GM12878 (cell line): ENCODE data around the gene WIPF2. TPM values are rescaled to one million over a fixed set of nuclear protein-coding genes. Genes with fewer than 3 reads are reported as not detected.

ENCODE experiments used
- ATF2 ChIP-seq: IDR thresholded peaks from 2 replicates; pipeline ENCODE4 v1.6.1; 2012; ENCODE audit warnings: low read length, inconsistent platforms
- BCL11A ChIP-seq: IDR thresholded peaks from 2 replicates; pipeline ENCODE4 v1.6.1; 2011; ENCODE audit warnings: low read depth, low read length
- CEBPB ChIP-seq, 2 experiments: fragments of 150-350 bp in 1 of 2; IDR thresholded peaks; 2 replicates each; pipeline ENCODE4 v1.6.1; 2012 to 2014; ENCODE audit warnings: low read depth in 2 of 2, low read length in 2 of 2, borderline replicate concordance in 1 of 2, inconsistent platforms in 1 of 2
- HDAC6 ChIP-seq: fragments of 200-600 bp; sonication (generic); IDR thresholded peaks from one replicate; pipeline ENCODE4 v1.8.0; 2017; ENCODE audit warnings: antibody characterized with exemption; ENCODE audit not compliant: unreplicated experiment
- HSF1 ChIP-seq: fragments of 150-350 bp; IDR thresholded peaks from 2 replicates; pipeline ENCODE4 v1.6.1; 2014; ENCODE audit warnings: mild to moderate bottlenecking, low read depth, low read length
- KDM1A ChIP-seq: fragments of 200-600 bp; sonication (generic); IDR thresholded peaks from 2 replicates; pipeline ENCODE4 v1.6.1; 2016; ENCODE audit warnings: borderline replicate concordance
- MEF2B ChIP-seq: fragments of 450-650 bp; IDR thresholded peaks from 2 replicates; pipeline ENCODE4 v1.6.1; 2018; ENCODE audit warnings: mild to moderate bottlenecking, moderate library complexity; ENCODE audit not compliant: partially characterized antibody, poor library complexity, severe bottlenecking
- POLR2AphosphoS5 ChIP-seq: IDR thresholded peaks from 2 replicates; pipeline ENCODE4 v1.6.1; 2011; ENCODE audit warnings: mild to moderate bottlenecking, low read length, inconsistent platforms
- RAD51 ChIP-seq: fragments of 450-650 bp; IDR thresholded peaks from 2 replicates; pipeline ENCODE4 v1.6.1; 2016; ENCODE audit warnings: moderate library complexity, mild to moderate bottlenecking, inconsistent platforms
- RELA ChIP-seq: fragments of 450-650 bp; IDR thresholded peaks from 2 replicates; pipeline ENCODE4 v1.8.0; 2014; ENCODE audit warnings: borderline replicate concordance; ENCODE audit not compliant: partially characterized antibody
- RELB ChIP-seq: fragments of 450-650 bp; IDR thresholded peaks from 2 replicates; pipeline ENCODE4 v1.6.1; 2017; ENCODE audit warnings: low read depth, mild to moderate bottlenecking, moderate library complexity
- TAF1 ChIP-seq: IDR thresholded peaks from 2 replicates; pipeline ENCODE4 v1.6.1; 2011; ENCODE audit warnings: mild to moderate bottlenecking, low read depth, low read length, borderline replicate concordance
- polyA plus RNA-seq, 11 experiments: library from polyadenylated mRNA; depleted of rRNA in 4 of 11; unstranded in 6 of 11; stranded (reverse) in 5 of 11; fragments of >200 nt; fragmentation: Nextera tagmentation in 4 of 11; fragmentation: Illumina TruSeq in 1 of 11; extraction: Ambion mirVana in 4 of 11; extraction: Trizol in 1 of 11; gene quantifications; 1 replicate in 1 of 11; 2 replicates in 10 of 11; pipeline versions ENCODE4 v1.2.1 to v1.2.3, GENCODE V29; 2011 to 2016; ENCODE audit warnings: inconsistent platforms in 2 of 11, missing spikeins in 2 of 11, low read depth in 1 of 11
- total RNA-seq, 4 experiments: library from RNA; depleted of rRNA in 3 of 4; stranded (reverse); fragments of >200 nt in 3 of 4; fragmentation: Illumina TruSeq in 1 of 4; extraction: Trizol in 1 of 4; gene quantifications; 2 replicates each; pipeline versions ENCODE4 v1.2.1 to v1.2.3, GENCODE V29; 2013 to 2021
- TF ChIP-seq, protein P1 (sequence below): fragments of 450-650 bp; IDR thresholded peaks from 2 replicates; pipeline ENCODE4 v1.6.1; 2017; ENCODE audit warnings: mild to moderate bottlenecking, low read depth, inconsistent platforms; ENCODE audit not compliant: poor library complexity, severe bottlenecking
- TF ChIP-seq, protein P2 (sequence below): fragments of 450-650 bp; formaldehyde crosslinking; IDR thresholded peaks from 2 replicates; pipeline ENCODE4 v1.5.0; 2022; ENCODE audit warnings: mild to moderate bottlenecking, missing genetic modification characterization
- TF ChIP-seq, protein P3 (sequence below): IDR thresholded peaks from 2 replicates; pipeline ENCODE4 v1.6.1; 2011; ENCODE audit warnings: mild to moderate bottlenecking, low read depth, low read length, moderate library complexity; ENCODE audit not compliant: insufficient replicate concordance

WIPF2 gene
- total and polyA plus RNA-seq, 10 of the 15 experiments (the other 5 are each of a cell fraction or from before 2014, with no cell fraction given): 4.2 to 20.8 (median 7.1) TPM

DNA sequence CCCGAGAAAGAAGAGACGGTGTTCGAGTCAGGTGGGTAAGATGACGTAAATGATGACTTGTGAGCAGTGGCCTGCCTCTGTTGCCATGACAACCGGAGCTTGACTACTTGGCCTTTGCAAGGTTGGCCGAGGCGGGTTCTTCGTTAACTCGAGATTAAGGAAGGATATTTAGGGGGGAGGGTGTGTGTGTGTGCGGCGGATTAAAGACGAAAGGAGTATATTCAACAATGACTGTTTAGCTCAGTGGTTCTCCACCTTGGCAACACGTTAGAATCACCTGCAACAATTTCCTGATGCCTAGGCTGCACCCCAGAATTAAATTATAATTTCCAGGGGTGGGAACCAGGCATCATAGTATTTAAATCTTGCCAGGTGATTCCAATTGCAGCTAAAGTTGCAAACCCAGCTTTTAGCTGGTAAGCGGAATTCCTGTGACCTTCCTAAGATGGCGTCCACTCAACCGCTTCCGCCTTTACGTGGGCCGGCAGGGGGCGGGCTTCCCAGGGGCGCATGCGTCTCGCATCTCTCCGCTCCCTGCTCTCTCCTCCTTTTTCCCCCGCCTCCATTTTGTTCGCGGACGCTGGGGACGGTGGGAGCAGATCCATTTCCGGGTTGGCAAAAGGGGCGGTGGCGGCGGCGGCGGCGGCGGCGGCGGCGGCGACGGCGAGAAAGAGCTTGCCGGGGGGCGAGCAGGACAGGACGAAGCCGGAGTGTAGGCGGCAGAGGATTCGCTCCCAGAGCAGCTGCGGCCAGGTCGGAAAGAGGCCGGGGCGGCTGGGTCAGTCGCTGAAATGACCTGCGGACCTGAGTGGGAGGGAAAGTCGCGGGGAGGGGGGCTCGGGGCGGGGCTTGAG is at the start of gene WIPF2 (continued):
- TF ChIP-seq, protein P1, sequence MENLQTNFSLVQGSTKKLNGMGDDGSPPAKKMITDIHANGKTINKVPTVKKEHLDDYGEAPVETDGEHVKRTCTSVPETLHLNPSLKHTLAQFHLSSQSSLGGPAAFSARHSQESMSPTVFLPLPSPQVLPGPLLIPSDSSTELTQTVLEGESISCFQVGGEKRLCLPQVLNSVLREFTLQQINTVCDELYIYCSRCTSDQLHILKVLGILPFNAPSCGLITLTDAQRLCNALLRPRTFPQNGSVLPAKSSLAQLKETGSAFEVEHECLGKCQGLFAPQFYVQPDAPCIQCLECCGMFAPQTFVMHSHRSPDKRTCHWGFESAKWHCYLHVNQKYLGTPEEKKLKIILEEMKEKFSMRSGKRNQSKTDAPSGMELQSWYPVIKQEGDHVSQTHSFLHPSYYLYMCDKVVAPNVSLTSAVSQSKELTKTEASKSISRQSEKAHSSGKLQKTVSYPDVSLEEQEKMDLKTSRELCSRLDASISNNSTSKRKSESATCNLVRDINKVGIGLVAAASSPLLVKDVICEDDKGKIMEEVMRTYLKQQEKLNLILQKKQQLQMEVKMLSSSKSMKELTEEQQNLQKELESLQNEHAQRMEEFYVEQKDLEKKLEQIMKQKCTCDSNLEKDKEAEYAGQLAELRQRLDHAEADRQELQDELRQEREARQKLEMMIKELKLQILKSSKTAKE: peak; percentile 26
- TF ChIP-seq KDM1A (no peak), CEBPB (IDR thresholded peaks at IDR 0.05; ENCODE audit: borderline replicate concordance in 1 of 2, low read depth in 2 of 2, low read length in 2 of 2) (no peak), RELB (peak; percentile 62; the same call in 1 of the 2 replicates), HDAC6 (no peak), MEF2B (peak; percentile 65), POLR2AphosphoS5 (peak; percentile 67), ATF2 (peak; percentile 62), RAD51 (peak; percentile 51), RELA (peak; percentile 68), BCL11A (no peak), TAF1 (peak; percentile 45; the same call in 1 of the 2 replicates), HSF1 (no peak)
- TF ChIP-seq, protein P2, sequence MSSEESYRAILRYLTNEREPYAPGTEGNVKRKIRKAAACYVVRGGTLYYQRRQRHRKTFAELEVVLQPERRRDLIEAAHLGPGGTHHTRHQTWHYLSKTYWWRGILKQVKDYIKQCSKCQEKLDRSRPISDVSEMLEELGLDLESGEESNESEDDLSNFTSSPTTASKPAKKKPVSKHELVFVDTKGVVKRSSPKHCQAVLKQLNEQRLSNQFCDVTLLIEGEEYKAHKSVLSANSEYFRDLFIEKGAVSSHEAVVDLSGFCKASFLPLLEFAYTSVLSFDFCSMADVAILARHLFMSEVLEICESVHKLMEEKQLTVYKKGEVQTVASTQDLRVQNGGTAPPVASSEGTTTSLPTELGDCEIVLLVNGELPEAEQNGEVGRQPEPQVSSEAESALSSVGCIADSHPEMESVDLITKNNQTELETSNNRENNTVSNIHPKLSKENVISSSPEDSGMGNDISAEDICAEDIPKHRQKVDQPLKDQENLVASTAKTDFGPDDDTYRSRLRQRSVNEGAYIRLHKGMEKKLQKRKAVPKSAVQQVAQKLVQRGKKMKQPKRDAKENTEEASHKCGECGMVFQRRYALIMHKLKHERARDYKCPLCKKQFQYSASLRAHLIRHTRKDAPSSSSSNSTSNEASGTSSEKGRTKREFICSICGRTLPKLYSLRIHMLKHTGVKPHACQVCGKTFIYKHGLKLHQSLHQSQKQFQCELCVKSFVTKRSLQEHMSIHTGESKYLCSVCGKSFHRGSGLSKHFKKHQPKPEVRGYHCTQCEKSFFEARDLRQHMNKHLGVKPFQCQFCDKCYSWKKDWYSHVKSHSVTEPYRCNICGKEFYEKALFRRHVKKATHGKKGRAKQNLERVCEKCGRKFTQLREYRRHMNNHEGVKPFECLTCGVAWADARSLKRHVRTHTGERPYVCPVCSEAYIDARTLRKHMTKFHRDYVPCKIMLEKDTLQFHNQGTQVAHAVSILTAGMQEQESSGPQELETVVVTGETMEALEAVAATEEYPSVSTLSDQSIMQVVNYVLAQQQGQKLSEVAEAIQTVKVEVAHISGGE (CRISPR knock-in tag): no peak
- TF ChIP-seq, protein P3, sequence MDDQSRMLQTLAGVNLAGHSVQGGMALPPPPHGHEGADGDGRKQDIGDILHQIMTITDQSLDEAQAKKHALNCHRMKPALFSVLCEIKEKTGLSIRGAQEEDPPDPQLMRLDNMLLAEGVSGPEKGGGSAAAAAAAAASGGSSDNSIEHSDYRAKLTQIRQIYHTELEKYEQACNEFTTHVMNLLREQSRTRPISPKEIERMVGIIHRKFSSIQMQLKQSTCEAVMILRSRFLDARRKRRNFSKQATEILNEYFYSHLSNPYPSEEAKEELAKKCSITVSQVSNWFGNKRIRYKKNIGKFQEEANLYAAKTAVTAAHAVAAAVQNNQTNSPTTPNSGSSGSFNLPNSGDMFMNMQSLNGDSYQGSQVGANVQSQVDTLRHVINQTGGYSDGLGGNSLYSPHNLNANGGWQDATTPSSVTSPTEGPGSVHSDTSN: no peak
